Measurements from ENCODE around the gene TCF20. TPM values are rescaled to one million over a fixed set of nuclear protein-coding genes. Genes with fewer than 3 reads are reported as not detected.

Gene TCF20
- total RNA-seq, 1 donor from 2014 or later, result 31.0 TPM

GRCh38 chr22:42222140-42222539, 48.3 kb downstream of the TCF20 start:
- Mint-ChIP-seq H3K27ac (ENCODE audit: unreplicated experiment) (no peak overlapping the region), H3K4me3 (ENCODE audit: unreplicated experiment) (no peak overlapping the region), H3K9me3 (ENCODE audit: low read depth) (no peaks in the 10 kb centered on the region), H3K4me1 (ENCODE audit: low read depth) (peaks cover 2% of the 10 kb centered on the region), H3K27me3 (ENCODE audit: low read depth) (no peaks in the 10 kb centered on the region), H3K36me3 (ENCODE audit: low read depth) (no peaks in the 10 kb centered on the region)
- DNase-seq (ENCODE audit: low spot score), result no peak
- TF ChIP-seq CTCF (IDR thresholded peaks at IDR 0.05), result no peak

Other genes with a start within 250 kb of the TCF20 start
- 17.1 to 20.2 TPM (median 18.9 TPM) in 3 replicates for gene NAGA, start 199.8 kb downstream of the TCF20 start, total RNA-seq
- gene PHETA2, start 196.4 kb downstream of the TCF20 start, total RNA-seq, result 1.4 to 2.2 TPM in 2 of 3 replicates, not detected in the other
- 54.1 to 56.1 TPM (median 55.0 TPM) in 3 replicates for gene SMDT1, start 191.0 kb downstream of the TCF20 start, total RNA-seq
- gene NDUFA6, start 179.9 kb downstream of the TCF20 start, total RNA-seq, result 62.2 to 70.7 TPM (median 66.3 TPM) in 3 replicates
- 0.75 to 1.7 TPM (median 0.95 TPM) in 3 replicates for gene CYP2D6, start 139.8 kb downstream of the TCF20 start, total RNA-seq
- not detected in 3 replicates for gene NFAM1, start 161.8 kb upstream of the TCF20 start, total RNA-seq
- 33.8 to 39.3 TPM (median 34.8 TPM) in 3 replicates for gene RRP7A, start 249.1 kb upstream of the TCF20 start, total RNA-seq

Measured in chondrocyte (in vitro differentiated cells).